Kasumi-1 (cell line): ENCODE data around the gene TPM1.
"Not testable (repeated sequence)": the region's sequence is repeated elsewhere in the genome, so short reads cannot be mapped to it uniquely, and the experiment has no call there.

Experiments used
- DNase-seq, 2 experiments: peaks; one replicate each; lab custom pipeline; 2025; lab: John Stamatoyannopoulos, UW

TPM1 gene

DNA sequence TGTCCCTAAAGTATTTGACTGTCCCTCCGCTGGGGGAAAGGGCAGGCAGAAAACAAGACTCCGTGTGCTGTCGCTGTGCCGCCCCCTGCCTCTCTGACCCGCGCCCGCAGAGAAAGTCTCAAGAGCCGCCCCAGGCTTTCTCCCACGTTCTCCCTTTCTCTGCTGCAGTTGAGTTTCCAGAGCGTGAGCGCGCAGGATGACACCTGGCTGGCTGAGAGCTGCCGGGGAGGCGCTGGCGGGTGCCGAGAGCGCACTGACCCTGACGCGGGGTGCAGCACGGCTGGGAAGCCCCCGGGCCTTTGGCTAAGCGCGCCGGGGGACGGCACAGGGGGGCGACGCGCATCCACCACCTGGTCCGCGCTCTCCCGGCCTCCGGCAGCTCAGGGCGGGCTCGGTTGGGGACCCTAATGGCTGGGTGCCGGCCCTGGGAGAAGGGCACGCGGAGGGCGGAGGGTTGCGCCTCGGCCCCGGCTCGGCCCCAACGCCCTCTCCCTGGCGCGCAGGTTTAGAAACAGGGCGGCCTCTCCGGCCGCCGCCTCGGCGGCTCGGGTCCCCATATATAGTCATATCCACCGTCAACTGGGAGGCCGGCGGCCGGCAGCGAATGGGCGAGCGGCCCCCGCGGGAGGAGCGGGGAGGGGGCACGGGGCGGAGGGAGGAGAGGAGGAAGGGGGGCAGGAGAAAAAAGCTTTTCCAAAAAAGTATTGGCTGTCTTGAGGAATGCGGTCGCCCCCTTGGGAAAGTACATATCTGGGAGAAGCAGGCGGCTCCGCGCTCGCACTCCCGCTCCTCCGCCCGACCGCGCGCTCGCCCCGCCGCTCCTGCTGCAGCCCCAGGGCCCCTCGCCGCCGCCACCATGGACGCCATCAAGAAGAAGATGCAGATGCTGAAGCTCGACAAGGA lies at the start of gene TPM1:
Gene TPM1, plus strand, starts transcription at position 774 of the 903 bp plus-strand sequence. Its CDS starts 83 bp downstream, at position 857.
- DNase-seq = no peak

DNA sequence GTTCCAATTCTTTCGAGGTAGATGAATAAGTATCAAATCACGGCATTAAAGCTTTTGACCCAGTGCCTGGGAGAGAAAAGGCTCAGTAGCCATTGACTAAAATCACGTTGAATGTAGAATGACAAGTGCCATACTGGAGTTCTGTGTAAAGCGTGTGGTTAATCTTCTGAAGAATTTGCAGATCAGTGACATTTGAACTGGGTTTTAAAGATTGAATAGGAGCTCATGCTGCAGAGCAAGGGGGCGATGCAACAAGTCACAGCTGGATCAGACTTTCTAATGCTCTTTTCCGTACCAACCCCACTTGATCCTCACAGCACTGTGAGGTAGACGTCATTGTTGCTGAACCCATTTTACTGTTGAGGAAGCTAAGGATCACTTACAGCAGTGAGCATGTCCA lies 49.5 kb upstream of the TPM1 start:
- no peak for DNase-seq

DNA sequence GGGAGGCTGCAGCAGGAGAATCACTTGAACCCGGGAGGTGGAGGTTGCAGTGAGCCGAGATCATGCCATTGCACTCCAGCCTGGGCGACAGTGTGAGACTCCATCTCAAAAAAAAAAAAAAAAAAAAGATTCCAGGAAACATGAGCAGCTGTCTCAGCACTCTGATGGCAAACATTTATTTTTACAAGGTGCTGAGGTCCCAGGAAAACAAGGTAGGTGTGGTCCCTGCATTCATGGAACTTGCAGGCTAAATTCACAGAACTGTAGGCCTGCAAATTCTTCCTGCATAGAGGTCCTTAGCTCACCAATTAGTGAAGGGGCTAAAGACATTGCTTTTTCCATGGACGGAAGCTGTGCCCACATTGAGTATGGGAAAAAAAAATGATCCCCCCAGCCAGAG lies 48.9 kb upstream of the TPM1 start:
- not testable (repeated sequence) for DNase-seq

DNA sequence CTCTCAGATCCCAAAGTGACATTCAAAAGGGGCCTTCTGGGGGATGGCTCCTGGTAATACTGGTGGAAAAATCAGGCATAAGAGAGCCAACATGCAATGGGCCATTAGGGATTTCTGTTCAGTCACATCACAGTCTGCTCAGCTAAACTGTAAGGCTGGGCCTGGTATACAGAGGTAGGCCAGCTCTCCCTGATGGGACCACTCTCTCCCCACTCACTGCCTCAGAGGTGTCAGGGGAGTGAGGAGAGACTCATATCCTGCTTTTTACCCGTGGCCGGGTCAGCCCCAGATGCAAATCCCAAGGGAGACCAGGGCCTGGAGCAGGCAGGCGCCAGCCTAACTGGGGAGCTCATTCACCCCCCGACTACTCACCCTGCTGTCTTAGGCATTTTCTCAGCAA lies 48.1 kb upstream of the TPM1 start:
- DNase-seq = no peak

DNA sequence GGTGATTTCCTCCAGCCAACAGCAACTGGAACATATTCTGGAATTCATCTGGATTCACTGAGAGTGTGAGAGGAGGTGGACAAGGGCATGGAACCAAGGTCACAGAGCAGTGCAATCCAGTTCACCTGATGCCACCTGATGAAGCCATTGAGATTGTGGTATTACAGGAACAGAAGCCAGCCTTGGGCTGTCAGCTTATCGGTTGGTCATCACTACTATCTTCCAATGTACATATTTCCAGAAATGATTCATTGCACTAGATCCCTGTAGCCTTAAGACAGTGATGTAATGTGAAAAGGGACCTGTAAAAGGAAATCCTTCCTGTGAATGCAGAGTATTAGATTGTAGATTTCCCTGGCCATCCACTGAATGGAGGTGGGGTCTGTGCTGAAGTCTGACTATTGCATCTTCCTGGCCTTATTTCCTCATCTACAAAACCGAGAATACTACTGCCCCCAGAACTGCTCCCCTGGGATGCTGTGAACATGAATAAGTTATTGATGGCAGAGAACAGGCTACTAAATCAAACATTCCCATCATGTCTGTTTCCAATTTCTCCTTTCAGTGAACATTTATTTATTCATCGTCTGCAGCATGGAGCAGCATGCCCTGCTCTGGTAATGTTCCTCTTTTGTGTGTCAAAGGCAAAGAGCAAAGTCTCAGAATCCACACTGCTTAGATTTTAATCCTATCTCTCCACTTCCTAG lies 47.4 kb upstream of the TPM1 start:
- DNase-seq = no peak

DNA sequence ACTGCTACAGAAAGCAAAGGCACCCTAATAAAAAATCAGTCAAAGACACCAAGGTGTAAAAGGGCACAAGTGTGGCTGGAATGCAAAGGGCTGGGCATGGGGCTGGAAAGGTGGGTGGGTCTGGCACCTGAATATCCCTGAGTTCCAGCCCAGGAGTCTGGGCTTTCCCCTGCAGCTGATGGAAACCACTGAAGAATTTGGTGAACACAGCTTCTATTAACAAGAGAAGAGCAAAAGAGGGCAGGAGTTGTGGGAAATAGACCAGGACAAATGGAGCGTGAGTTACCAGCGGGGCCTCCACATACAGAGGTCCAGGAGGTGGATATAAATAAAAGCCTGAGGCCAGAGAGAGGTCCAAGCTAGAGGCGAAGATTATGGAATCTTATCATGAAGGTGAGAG lies 45.1 kb upstream of the TPM1 start:
- no peak for DNase-seq

DNA sequence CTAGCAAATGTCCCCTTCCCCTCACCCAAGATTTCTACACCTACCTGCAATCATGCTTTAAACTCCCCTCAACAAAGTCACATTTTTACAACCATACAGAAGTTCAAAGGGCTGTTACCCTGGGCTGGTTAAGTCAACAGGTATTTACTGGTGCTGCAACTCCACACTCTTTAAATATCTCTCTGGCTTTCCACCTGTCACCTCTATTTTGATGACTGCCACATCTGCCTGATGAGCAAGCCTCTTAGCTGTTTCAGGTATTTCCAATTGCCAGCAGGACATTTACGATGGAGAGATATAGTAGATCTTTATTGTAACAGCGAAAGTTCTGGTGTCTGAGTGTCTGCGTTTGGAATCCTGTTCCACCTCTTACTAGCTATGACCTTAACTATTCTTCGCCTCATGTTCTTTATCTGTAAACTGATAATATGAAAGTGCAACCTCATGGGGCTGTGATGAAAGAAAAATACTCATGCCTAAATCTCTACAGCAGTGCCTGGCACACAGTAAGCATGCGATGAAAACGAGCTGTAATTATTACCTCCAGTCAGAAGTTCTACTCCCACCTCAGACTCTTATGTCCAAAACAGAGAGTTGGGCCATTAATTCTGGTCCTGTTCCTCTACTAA lies 44.2 kb upstream of the TPM1 start:
- DNase-seq = no peak

DNA sequence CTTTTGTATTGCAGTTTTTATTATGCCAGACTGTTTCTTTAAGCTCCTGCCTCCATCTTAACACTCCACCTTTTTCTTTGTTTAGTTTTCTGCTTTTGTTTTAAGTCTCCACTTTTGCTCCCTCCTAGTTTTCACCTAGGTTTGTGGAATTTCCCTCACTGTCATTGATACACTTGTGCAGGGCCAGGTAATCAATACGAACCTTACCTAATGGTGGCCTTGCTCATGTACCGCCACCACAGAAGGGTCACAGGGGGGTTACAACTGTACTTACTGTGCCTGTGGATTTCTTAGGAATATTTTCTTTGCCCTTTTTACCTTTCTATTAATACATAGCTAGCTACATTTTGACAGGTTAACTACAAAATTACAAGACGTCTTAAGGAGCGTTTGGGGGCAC lies 43.4 kb upstream of the TPM1 start:
- DNase-seq = no peak

DNA sequence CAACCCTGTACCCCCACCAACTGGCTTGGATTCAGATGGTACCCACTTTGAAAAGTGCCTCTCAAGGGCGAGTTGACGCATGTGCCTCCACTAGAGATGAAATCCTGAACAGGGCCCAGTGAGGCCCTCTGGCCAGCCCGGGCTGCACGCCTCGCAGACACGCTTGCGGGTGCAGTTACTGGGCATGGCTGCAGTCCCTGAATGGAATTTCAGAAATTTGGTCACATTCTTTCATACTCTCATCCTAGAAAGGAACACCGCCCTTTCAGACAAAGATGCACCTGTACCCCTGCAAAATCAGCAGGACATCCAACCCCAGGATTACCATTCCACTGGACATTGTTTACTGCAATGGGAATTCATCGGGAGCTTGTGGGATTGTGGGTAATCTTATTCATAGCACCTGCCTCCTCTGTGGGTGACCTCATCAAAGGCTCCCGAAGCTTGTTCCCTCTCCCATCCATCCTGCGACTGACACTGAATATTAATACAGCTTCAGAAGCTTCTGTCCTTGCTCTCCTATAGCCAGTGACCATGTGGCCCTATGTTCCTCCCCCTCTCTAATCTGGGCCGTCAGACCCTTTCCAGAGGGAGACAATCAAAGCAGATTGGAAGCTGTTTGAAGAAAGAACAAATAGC lies 42.5 kb upstream of the TPM1 start:
- DNase-seq = no peak

DNA sequence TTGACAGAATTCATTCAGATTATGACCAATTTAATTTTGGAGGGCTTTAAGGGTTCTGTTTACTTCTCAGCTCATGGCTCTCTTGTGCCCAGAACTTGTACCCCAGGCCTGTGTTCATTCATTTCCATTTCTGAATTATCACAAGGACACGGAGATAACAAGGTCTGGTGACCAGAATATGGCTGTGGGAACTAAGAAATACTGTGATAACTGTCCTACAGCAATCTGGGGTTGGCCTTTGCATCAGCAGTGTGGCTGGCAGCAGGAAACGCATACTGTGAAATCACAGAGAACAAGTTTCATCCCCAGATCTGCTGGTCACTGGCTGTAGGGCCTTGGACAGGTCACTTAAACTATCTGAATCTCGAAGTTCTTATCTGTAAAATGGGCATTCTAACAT lies 41.8 kb upstream of the TPM1 start:
- no peak for DNase-seq

DNA sequence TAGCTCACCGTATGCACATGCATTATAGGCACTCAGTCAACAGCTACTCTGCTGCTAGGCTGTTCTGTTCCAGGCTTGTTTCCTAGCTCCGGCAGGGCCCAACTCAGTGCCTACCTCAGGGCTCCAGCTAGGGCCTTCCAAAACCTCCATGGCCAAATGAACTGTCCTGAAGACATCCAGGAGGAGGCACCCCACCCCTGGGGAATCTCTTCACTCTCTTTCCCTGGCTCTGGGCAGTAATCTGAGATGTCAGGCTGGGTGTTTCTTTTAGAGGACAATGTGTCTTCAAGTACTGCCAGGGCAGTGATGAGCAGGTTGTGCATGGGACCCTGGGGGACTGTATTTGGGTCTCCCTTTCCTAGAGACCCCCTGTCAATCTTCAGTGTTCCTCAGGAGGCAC lies 38.3 kb upstream of the TPM1 start:
- DNase-seq = no peak

DNA sequence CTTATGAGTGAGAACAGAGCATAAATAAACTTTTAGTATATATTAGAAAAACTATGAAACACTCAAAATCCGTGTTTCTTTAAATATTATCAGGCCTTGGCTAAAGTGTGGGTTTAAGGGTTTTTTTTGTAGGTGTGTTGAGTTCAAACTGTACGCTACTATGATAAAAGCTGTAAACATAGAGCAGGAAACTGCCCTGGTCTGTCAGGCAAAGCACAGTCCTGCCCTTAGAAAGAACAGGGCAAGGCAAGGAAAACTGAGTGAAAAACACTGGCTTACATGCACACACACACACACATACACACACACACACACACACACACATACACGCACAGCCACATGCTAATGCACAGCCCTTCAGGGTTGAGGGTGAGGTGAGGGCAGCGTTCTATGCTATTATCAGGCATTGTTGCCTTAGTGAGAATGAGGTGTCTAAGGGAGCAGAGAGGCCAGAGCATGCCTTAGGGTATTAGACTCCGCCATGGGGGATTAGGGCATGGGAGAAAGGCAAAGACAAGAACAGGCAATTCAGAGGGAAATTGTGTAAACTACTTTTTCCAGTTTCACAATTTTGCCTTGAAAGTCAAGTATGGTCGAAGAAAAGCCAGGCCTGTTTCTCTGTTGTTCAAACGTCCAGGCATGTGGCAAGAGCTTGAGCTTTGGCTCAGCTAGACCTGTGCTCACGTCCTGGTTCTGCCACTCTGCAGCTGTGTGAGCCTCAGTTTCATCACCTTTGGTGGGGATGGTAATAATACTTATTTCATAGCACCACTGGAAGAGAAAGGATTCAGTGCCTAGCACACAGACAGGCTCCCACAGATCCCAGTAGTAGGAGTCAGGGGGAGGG lies 36.3 kb upstream of the TPM1 start:
- no peak for DNase-seq

DNA sequence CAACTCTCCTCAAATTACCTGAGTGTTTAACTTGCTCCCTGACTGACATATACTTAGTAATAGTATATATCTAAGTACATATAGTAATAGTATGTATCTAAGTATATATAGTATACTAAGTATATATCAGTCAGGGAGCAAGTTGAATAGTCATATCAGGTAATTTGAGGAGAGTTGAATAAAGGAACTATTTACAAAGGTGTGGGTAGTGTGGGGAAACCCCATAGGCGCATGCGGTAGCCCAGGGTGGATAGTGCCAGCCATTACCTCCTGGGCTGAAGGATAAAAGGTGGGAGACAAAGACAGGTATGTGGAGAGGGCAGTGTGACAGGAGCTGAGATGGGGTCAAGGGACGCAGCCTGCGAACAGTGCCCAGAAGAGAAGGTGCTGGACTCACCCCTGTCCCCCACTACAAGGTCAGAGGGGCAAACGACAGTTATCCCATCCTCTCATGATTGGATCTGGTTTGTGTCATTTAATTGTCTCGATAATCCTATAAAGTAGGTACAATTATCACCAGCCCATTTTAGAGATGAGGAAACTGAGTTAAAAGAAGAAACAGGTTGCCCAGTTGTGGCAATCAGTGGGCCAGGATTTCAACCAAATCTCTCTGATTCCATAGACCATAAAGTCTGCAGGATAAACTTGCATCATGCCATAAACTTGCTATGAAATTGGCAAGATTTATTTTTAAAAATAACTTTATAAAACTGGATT lies 34.1 kb upstream of the TPM1 start:
- DNase-seq = no peak

DNA sequence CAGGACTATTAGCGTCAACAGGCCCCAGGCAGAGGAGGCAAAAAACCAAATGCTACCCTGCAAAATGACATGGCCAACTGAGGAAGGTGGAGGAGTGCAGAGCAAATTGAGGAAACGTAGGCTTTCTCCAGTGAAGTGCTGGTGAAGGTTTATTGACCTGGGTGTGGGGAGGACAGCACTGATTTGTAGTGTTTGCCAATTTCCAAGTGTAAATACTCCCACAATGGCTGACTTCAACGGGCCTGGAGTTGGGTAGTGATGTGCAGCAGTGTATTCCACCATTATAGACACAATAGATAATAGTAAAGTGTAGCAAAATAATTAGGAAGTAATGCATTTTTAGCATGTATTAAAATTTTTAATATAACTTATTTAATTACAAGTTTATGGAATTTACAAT lies 32.2 kb upstream of the TPM1 start:
- no peak for DNase-seq

DNA sequence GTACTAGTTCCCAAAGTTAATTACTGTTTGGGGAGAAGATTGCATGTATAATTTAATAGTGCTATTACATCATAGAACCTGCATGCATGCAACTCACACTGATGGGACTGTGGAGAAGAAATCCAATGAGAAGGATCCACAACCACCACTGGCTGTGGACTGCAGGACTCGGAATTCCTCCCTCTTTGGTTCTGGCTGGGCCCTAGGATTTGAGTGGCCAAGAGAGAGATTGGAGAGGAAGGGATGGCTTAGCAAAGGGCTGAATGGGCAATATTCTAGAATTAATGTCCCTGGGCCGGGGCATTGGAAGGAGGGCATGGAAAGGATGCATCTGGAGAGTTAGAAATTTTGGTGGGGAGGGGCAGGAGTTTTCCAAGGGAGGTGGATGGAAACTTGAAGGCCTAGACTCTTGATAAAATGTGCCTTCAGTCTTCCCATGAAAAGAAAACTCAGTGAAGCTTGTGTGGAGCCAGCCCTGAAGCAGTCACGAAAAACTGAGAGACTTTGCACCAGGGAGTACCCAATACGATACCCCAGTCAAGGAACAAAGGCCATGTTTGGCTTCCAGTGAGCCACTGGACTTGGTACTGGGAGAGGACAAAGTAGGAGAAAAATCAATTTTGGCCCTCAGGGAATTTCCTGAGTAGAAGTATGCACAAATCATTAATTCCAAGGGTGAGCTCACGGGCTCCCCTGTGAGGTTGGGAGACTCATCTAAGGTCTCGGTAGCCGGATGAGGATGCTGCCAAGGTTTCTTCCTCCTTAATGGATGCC lies 31.4 kb upstream of the TPM1 start:
- no peak for DNase-seq

DNA sequence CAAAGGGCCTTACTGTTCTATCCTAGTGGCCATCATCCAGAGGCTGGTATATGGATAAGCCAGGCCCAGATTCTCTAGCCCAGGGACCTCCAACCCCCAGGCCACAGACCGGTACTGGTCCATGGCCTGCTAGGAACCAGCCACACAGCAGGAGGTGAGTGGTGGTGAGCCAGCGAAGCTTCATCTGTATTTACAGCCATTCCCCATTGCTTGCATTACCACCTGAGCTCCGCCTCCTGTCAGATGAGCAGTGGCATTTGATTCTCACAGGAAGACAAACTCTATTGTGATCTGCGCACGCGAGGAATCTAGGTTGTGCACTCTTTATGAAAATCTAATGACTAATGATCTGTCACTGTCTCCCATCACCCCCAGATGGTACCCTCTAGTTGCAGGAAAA lies 30.1 kb upstream of the TPM1 start:
- DNase-seq = no peak

DNA sequence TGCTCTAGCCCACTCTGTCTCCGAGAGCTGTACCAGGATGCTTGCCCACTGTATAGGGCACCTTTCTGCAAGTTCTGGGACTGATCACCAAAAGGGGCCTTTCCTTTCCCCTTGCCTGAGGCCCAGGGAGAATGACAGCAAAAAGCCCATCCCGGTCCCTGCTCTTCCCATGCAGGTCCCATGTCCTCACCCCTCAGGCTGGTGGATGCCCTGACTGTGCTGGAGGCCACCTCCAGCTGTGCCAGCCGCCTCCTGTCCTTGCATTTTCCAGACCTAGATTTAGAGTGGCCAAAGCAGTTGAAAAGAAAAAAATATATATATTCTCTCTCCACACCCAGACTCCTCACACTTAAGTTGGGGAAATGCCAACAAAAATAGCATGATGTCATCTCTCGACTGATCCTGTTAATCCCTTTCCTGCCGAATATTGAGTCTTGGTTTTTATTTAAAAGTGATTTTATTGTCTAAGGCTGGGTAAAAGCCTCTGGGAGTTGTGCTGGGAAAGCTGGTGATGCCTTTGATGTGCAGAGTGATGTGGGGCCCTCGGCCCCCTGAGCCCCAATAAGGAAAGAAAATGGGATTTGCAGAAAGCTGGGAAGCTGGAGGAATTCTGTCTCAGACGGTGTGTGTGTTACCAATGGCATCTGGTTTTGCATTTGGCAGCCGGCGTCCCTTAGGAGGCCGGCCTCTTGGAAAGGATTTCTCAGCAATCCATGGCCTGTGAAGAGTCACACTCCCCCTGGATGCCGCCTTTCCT lies 29.3 kb upstream of the TPM1 start:
- DNase-seq = no peak

DNA sequence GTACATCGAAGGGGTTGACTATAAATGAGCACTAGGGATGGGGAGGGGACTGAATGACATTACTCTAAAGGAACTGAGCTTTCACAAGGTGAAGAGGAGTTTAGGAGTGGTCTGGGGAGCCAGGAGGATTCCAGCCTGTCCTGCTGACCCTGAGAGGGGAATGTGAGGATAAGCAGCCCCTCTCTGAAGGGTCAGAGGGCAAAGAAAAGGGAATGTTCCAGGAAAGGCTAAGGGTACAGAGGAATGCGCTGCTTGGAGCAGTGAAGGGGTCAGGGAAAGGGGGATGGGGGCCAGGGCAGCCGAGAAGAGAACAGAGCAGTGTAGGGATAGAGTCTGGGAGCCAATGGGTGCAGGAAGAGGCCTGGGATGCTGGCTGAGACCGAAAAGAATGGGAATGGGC lies 28.0 kb upstream of the TPM1 start:
- DNase-seq = no peak

DNA sequence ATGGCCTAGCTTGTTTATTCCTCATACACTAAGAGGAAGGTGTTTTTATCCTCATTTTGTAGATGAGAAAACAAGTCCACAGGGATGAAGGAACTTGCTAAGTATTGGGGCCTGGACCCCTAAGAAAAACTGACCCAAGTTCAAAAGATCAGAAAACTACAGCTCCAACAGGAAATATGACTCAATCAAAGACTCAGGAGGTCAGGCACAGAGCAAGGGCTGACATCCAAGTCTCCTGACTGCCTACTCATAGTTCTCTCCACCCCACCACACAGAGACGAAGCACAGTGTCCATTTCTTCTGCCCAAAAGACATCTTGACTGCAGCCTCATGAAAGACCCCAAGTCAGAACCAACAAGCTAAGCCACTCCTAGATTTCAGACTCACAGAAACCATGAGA lies 26.9 kb upstream of the TPM1 start:
- DNase-seq = no peak
